HG02938 (cell line): Measurements from ENCODE around the gene RASD1.
"Not testable (repeated sequence)": the region's sequence is repeated elsewhere in the genome, so short reads cannot be mapped to it uniquely, and the experiment has no call there.

ENCODE experiments used
- ATAC-seq: cut with Tn5 transposase; IDR thresholded peaks from one replicate; pipeline ENCODE4 v1.9.1; 2021; ENCODE audit warnings: mild to moderate bottlenecking, moderate library complexity; ENCODE audit not compliant: unreplicated experiment

RASD1 gene

DNA sequence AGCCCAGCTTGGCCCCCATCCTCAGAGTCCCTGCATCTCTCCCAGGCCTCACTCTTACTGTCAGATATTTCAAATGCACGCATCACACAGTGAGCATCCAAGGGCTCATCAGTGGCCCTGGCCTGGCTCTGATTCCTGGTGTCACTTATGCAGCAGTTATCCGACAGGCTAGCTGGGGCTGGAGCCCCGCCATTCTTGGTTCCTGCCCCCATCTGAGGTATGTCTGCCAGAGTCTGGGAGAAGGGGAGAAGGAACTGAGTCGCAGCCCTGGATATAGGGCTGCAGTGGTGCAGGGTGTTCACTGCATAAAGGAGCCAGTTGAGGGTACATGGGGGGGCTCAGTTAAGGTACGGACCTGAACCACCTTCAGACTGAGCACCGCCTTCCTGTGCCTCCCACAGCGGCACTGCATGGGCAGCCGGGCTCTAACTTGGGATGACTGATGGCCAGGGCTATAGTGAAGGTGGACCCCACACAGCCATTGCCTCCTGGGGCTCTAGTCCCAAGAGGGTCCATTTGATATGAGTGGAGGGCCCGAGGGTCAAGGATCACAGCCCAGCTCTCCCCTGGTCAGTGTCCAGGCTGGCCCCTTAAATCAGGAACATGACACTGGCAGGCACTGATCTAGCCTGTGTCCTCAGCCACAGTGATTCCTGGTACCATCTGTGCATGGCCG, 1.8 kb upstream of the RASD1 start:
- ATAC-seq: no peak

DNA sequence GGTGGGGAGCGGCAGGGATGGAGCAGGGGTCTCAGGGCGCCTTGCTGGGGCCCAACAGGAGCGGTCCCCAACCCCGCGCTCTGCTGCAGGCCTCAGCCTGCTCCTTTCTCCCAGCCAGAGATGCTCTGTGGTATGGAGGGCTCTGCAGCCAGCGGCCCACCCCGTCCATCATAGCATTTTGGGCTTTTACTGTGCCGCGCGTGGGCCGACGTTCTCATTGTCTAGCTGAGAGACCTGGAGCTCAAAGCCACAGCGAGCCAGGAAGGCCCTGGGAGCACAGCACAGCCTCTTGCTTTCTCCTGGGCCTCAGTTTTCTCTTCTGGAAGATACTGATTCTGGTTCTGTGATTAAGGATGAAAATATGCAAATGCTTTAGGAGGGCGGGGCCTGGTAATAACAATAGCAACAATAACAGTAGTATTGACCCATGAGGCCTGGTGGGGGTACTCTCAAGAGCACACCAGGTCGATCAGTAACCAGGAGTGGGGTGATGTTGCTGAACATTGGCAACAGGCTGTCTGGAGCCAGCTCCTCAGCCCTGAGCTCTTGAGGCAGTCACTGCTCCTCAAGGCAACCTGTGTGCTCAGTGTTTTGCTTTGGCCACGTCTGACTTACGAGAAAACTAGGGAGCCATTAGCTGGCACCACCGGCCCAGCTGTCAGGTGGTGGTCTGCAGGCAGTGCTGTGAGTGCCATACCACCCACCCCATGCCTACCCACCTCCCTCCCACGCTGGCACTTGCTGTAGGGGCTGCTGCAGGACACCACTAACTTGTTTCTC, 1.1 kb upstream of the RASD1 start:
- ATAC-seq: no peak

DNA sequence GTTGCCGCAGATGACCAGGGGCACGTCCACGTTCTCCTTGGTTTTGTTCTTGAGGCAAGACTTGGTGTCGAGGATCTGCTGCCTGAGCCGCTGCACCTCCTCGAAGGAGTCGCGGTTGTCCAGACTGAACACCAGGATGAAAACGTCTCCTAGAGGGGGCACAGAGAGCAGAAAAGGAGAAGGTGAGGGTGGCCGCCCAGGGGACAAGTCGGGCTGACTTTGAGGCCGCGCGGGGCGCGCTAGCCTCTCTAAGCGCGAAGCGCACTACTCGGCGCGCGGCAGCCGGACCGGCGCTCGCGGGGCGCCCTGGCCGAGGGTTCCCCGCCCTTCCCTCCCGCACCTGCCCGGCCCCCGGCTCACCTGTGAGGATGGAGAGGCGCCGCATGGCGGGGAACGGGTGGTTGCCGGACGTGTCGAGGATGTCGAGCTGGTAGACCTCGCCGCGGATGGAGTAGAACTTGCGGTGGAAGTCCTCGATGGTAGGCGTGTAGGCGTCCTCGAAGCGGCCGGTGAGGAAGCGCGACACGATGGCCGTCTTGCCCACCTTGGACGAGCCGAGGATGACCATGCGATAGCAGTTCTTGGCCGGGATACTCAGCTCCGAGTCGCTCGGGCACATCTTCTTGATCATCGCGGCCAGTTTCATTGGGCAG, 533 bp downstream of the RASD1 start:
- no peak for ATAC-seq

DNA sequence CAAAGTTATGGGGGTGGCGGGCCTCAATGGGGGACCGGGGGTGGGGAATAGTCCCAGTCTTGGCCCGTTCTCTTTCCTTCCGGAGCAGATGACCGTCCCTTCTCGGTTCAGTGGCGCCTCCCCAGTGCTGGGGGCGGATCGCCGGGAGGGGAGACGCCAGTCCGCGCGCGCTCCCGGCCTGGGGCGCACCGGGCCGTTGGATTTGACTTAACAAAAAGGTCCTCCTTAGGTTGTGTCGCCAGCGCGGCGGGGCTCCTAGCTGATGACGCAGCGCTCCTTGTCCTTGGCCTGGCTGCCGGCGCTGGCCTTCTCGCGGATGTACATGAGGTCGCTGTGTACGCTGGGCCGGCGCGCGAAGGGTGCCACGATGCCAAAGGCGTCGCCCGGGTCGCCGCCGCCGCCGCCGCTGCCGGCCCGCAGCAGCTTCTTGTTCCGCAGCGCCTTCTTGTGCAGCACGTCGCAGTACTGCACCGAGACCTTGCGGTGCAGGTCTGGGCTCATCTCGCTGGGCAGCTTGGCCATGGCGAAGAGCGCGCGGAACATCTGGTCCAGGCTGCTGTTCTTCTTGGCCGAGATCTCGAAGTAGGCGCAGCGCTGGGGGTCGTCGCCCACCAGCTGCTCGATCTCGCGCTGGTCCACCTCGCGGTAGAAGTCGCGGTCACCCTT, 1.2 kb downstream of the RASD1 start:
- no peak for ATAC-seq

DNA sequence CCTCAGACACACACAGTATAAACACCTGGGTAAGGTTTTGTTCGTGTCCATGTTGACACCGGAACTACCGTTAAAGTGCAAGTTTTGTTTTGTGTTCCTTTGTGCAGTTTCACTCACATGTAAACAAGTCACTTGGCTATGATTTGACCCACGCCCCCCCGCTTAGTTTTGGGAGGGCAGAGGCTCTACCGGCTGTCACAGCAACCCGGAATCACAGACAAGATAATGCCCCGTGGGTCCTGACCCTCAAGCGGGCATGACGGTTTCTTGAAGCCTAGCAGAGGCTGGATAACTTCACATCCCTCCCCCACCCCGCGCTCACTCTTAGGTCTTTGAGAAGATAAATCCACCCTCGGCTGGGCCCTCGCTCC, 1.7 kb downstream of the RASD1 start:
- no peak for ATAC-seq

DNA sequence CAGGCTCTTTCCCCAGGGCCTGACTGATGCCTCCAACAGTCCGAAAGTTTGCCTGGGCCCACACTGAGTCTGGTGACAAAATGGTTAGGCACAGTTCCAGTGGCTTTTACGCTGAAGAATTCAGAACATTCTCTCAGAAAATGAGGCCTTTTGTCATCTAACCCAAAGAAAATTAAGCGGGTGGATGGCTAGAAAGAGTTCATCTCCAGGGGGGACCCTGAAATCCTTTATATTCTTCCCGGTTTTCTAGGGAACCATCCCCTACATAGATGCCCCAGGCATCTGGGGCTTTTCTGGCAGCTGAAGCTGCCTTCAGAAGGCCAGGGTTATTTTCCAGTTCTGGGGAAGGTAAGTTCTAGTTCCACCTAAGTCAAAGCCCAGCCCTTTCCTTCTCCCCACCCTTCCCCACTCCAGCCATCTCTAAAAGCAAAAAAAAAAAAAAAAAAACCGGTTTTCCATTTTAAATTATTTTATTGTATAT, 2.2 kb downstream of the RASD1 start:
- ATAC-seq: no peak

DNA sequence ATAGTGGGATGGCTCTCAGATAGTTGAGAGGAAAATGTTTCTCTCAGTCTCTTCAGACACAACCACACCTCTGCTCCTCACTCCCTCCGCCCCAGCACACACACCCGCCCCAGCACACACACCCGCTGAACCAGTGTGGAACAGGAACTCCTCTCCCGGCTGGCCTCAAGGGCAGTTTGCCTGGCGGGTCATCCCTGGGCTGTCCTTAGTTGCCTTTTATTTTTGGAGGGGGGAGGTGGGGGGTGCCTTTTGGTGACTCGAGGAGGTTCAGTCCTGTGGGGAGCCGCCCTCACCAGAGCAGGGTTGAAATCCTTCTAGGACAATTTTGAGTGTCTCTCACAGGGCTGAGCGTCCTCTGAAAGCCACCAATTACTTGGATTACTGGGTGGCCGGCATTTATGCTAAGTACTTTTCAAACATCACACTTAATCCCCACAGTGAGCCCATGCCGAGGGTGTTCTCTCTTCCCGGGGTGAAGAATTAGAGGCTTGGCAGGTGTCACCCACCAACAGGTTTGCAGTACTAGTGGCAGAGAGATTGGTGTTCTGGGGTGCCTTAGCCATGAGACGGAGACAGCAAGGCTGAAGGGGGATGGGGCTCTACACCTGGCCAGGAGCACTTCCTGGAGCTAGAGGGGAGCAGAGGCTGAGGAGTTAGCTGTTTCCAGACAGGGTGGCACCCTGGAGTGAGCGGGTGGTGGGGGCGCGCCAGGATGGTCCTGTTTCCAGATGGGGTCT, 2.8 kb downstream of the RASD1 start:
- ATAC-seq: no peak

DNA sequence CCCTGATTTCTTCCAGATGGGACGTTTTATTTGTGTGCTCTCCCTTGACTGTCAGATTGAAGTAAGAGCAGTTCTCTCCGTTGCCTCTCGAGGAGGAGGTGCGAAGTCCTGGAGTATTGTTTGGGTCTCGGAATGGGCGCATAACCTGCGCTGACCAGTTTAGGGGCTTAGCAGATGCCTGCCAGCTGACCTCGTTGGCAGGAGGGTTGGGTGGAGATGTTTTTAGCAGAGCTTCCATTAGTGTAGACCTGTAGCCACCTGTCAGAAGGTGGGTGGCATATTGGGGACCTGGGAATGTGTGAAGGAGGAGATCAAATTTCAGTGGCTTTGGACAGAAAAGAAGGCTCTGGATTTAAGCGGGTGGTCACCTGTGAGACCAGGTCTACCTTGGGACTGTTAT, 3.6 kb downstream of the RASD1 start:
- ATAC-seq: no peak

DNA sequence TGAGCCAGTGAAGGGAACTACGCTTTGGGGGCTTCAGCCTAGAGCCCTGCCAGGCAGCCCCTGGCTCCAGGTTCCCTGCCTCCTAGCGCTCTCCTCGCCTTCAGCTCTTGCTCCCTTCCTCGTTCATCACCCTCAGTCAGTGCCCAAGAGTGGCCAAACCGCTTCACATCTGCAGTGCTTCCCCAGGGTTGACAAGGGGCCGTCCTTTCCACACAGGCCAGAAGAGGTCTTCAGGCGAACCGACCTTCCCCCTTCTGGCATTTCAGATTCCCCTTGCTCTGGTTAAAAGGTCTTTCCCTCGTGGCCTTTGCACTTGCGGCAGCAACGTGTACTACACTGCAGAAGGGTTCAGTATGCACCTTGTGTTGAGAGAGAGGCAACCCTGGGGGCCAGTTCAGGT, 4.1 kb downstream of the RASD1 start:
- ATAC-seq: no peak

DNA sequence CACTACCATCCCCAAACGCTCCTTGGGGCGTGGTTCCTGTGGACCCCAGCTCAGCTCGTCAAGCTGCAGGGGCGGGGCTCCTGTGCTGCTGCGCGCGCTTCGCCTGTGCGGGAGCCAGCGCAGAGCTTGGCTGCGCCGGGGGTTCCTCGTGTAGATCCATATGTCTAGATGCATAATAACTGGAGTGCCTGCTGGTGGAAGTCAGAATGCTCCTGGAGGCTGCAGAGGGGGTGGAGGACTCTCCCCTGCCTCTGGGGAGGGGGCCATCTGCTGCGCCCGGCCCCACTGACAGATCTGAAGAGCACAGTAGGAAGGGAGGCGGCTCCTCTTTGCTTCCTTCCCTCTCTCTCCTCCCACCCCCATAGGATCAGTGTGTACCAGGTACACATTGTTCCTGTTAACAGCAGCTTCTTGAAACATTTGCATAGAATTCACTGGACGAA, 4.6 kb downstream of the RASD1 start:
- no peak for ATAC-seq

DNA sequence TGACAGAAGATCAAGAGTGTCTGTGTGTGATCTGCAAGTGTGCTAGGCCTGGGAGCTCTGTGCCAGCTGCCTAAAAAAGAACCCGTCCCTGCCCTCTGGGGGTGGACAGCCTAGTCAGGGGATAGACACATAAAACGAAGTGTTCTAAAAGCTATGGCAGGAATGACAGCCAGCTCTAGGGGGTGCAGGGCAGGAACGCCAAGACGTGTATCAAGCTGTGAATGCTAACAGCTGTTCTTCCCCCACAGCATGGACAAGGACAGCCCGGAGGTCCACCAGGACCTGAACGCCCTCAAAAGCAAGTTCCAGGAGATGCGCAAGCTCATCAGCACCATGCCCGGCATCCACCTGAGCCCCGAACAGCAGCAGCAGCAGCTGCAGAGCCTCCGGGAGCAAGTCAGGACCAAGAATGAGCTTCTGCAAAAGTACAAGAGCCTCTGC, 5.1 kb downstream of the RASD1 start:
- ATAC-seq: no peak

DNA sequence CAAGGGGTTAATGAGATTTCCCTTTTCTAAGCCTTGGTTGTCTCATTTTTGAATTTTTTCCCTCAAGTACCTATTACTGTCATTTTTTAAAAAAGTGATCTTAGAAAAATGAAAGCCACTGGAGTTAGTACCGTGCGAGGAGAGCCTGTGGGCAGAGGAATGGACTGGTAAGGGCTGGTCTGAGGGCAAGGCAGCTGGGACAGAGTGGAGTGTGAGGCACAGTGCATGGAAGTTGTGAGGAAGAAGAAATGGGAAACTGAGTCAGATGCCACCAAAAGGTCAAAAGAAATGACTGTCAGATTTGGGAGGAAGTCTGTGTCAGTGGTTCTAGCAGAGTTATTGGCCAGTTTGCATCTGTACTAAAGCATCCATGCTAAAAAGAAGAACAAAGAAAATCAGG, 8.2 kb downstream of the RASD1 start:
- ATAC-seq: no peak

DNA sequence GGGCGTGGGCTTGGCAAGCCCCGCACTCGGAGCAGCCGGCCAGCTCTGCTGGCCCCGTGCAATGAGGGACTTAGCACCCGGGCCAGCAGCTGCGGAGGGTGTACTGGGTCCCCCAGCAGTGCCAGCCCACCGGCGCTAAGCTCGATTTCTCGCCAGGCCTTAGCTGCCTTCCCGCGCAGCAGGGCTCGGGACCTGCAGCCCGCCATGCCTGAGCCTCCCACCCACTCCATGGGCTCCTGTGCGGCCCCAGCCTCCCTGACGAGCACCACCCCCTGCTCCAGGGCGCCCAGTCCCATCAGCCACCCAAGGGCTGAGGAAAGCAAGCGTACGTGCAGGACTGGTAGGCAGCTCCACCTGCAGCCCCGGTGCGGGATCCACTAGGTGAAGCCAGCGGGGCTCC, 9.8 kb downstream of the RASD1 start:
- ATAC-seq: not testable (repeated sequence)

DNA sequence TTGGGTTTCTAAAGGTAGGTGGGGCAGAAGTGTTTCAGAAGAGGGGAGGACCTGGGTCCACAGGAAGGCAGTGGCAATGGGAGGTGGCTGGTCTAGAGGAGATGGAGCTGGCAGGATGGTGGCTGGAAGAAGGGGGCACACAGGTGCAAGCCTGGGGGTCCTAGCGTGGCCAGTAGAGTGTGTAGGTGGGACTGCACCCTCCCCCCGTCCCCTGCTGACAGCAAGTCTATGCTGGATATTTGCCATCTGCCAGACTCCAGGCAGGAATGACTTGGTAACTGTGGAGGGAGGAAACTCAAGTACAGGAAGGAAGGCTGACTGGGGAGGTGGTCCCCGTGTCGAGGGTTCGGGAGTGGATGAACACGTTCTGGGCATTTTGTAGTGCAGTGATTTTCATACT, 10.8 kb downstream of the RASD1 start:
- no peak for ATAC-seq

DNA sequence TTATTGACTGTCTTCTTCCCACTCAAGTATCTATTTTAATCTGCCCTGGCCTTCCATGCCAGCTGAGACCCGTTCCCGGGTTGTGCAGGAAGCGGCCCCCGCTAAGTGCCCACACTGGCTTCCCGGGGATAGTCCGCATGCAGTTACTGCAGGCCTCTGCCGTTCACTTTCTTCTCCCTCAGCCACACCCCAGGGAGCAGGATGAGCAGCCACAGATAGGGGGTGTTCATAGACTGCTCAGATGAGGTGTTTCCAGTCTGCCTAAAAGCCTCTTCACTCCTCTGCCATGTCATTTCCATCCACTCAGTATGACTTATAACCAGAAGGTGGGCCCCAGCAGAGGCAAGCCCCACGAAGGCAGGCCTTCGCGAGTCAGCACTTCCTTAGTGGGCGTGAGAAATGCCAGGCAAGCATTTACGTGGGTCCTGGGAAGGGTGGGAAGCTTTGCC, 11.7 kb downstream of the RASD1 start:
- no peak for ATAC-seq

DNA sequence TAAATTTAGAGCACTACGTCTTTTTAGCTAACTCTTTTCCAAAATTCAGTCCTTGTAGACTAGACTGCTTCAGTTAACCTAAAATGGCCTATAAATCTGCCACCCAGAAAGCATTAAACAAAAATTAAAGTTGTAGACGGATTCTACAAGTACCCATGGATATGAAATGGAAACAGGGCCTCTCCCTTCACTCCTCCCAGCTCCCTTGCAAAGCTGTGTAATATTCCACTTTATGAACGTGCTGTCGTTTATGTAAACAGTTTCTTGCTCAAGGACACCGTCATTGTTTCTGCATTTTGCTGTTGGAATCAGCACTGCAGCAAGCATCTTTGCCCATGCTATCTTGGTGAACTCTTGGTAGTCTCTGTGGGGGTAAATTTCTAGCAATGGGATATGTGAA, 14.3 kb downstream of the RASD1 start:
- no peak for ATAC-seq

DNA sequence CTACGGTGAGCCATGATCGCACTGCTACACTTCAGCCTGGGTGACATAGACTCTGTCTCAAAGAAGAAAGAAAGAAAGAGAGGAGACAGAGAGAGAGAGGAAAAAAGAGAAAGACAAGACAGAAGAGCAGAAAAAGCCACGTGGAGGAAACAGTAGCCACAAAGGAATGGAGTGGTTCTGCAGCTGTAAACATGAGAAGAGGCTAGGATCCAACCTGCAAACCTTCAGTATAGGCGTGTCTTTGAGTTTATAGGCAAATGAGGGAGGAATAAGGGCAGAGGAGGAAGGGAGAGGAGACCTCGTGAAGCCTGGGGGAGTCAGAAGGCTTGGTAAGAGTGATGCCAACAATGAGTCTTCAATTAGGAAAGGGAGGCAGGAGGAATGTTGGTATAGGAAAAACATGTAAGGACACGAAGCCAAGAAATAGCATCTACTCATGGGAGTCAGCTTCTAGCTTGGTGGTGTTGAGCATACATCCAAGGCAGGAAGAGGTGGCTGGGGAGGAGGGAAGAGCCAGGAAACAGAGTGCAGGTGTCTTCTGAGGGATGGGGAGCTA, 15.5 kb downstream of the RASD1 start:
- no peak for ATAC-seq

DNA sequence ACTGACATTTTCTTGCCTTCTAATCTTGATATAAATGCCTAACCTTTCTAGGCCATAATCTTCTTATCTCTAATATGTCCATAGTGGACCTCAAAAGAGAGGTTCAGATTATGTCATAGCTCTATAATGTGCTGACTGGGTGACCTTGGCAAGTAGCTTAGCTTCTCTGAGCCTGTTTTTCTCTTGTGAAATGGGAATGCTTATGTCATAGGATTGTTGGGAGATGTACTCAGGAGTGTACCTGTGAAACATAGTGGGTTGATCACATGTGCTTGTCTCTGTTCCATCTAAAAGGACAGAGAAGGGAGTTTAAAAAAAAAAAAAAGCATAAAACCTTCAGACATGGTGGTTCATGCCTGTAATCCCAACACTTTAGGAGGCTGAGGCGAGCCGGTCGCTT, 17.0 kb downstream of the RASD1 start:
- no peak for ATAC-seq

DNA sequence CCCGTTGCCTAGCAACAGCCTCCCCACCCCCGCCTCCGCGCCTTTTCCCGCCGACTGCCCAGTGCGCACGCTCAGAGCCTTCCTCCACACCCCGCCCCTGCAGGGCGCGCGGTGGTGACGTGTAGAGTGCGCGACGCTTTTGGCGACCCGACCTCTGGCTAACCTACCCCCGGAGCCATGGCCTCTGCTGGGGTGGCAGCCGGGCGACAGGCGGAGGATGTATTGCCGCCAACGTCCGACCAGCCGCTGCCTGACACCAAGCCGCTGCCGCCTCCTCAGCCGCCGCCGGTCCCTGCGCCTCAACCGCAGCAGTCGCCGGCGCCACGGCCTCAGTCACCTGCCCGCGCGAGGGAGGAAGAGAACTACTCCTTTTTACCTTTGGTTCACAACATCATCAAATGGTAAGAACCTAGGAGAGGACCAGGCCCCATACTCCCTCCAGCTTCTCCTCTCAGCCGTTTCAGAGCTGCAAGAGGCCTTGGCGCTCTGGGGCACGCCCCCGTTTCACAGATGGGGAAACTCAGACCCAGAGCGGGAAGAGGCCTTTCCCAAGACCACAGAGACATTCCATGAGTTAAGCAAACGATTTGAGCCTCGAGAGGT, 19.2 kb downstream of the RASD1 start, which contains the start of gene MED9:
Gene MED9 (plus strand): TSS at position 136 of the 603 bp plus-strand sequence. CDS start 42 bp downstream, at position 178.
- ATAC-seq: peak; percentile 86

DNA sequence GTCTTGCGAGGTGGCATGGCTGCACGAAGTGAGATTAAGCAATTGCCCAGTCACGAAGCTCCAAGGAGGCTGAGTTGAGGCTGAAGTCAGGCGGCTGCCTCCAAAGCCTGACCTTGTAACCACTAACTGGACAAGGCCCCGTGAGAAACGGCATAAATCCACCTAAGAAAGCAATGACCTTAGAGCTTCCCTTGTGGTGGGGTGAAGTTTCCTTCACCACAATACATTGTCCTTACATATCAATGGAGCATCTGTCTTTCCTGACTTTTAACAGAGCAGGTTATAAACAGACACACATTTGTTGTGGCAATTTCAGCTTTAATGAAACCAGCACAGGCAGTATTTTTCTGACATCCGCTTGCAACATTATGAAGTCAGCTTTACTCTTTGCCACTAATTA, 21.9 kb downstream of the RASD1 start:
- ATAC-seq: no peak
